Measurements from ENCODE around the gene UBE2U. TPM values are rescaled to one million over a fixed set of nuclear protein-coding genes. Genes with fewer than 3 reads are reported as not detected.

UBE2U gene
- total RNA-seq, 4 donors from 2014 or later, result not detected

DNA sequence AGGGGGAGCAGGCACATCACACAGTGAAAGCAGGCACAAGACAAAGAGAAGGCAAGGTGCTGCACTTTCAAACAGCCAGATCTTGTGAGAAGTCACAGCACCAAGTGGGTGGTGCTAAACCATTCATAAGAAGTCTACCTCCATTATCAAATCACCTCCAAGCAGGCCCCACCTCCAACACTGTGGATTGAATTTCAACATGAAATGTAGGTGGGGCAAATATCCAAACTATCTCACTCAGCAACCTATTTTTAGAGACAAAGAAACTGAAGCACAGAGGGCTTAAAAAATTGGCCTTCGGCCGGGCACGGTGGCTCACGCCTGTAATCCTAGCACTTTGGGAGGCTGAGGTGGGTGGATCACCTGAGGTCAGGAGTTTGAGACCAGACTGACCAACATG, 90.4 kb downstream of the UBE2U start:
- Histone ChIP-seq H3K36me3 (no peaks in the 10 kb centered on the region), H3K27ac (no peak overlapping the region), H3K9me3 (no peaks in the 10 kb centered on the region), H3K27me3 (no peaks in the 10 kb centered on the region), H3K4me3 (no peak overlapping the region), H3K4me1 (no peaks in the 10 kb centered on the region)
- no peak for DNase-seq
- TF ChIP-seq, protein P1, sequence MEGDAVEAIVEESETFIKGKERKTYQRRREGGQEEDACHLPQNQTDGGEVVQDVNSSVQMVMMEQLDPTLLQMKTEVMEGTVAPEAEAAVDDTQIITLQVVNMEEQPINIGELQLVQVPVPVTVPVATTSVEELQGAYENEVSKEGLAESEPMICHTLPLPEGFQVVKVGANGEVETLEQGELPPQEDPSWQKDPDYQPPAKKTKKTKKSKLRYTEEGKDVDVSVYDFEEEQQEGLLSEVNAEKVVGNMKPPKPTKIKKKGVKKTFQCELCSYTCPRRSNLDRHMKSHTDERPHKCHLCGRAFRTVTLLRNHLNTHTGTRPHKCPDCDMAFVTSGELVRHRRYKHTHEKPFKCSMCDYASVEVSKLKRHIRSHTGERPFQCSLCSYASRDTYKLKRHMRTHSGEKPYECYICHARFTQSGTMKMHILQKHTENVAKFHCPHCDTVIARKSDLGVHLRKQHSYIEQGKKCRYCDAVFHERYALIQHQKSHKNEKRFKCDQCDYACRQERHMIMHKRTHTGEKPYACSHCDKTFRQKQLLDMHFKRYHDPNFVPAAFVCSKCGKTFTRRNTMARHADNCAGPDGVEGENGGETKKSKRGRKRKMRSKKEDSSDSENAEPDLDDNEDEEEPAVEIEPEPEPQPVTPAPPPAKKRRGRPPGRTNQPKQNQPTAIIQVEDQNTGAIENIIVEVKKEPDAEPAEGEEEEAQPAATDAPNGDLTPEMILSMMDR (IDR thresholded peaks at IDR 0.05), result no peak
- TF ChIP-seq POLR2A (IDR thresholded peaks at IDR 0.05), result no peak

DNA sequence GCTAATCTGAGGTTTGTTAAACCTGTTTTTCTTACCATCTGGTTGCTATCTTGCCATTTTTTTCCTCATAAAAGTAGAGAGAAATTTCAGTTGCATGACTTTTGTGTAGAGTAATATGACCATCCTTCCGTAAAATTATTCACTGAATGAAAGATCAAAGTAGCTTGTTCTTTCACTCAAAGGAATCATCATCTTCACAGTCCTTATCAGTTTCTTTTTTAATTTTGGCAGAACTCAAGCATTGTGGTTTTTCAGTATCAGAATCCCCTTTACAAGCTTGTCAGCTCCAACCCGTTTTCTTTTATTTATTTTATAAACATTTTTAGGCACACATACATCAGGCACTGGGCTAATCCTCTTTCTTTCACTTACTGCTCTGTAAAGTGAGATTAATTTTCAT, 91.7 kb downstream of the UBE2U start:
- TF ChIP-seq POLR2A (IDR thresholded peaks at IDR 0.05), result no peak
- TF ChIP-seq, protein P1 (IDR thresholded peaks at IDR 0.05), result no peak
- no peaks in the 10 kb centered on the region for H3K9me3 ChIP-seq
- DNase-seq, result no peak
- no peaks in the 10 kb centered on the region for H3K36me3 ChIP-seq
- H3K27ac ChIP-seq, result no peak overlapping the region
- no peaks in the 10 kb centered on the region for H3K4me1 ChIP-seq
- no peaks in the 10 kb centered on the region for H3K27me3 ChIP-seq
- no peak overlapping the region for H3K4me3 ChIP-seq

DNA sequence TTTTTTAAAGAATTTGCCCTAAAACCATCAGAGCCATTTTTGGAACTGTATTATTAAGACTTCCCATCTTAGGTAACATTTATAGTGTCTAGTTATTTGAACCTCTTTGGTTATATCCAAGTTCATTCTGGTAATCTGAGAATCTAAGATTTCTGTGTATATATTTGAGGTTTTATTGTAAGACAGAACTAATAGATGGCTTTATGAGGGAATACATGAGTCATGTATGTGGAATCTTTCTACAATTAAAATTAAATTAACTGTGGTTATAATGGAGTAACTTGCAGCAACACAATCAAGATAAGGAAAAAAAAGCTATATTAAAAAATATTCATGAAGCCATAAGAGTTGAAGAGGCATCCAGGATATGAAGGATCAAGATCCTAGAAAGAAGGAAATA, 92.1 kb downstream of the UBE2U start:
- no peak overlapping the region for H3K27ac ChIP-seq
- H3K9me3 ChIP-seq, result no peaks in the 10 kb centered on the region
- TF ChIP-seq POLR2A (IDR thresholded peaks at IDR 0.05), result no peak
- TF ChIP-seq, protein P1 (IDR thresholded peaks at IDR 0.05), result no peak
- no peaks in the 10 kb centered on the region for H3K36me3 ChIP-seq
- H3K4me1 ChIP-seq, result no peaks in the 10 kb centered on the region
- no peak overlapping the region for H3K4me3 ChIP-seq
- H3K27me3 ChIP-seq, result no peaks in the 10 kb centered on the region
- DNase-seq, result no peak

DNA sequence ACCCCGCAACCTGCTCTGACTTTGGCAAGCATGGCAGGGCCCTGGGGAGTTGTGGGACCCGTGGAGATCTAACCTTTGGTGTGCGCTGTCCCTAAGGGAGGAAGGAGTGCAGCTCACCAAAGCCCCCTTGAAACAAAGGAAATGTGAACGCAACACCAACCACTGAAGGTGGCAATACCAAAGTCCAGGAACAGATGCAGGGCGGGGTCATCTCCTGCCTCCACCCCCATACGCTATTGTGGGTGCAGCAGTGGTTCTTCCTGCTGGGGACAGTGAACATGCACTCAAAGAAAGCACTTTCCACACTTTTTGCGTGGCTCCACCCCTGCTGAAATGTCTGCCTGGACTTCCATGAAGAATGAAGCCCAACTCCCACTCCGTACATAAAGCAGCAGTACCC, 93.0 kb downstream of the UBE2U start:
- H3K9me3 ChIP-seq, result no peaks in the 10 kb centered on the region
- TF ChIP-seq, protein P1 (IDR thresholded peaks at IDR 0.05), result no peak
- TF ChIP-seq POLR2A (IDR thresholded peaks at IDR 0.05), result no peak
- no peak overlapping the region for H3K27ac ChIP-seq
- H3K4me1 ChIP-seq, result no peaks in the 10 kb centered on the region
- no peaks in the 10 kb centered on the region for H3K36me3 ChIP-seq
- no peak overlapping the region for H3K4me3 ChIP-seq
- H3K27me3 ChIP-seq, result no peaks in the 10 kb centered on the region
- DNase-seq, result no peak

DNA sequence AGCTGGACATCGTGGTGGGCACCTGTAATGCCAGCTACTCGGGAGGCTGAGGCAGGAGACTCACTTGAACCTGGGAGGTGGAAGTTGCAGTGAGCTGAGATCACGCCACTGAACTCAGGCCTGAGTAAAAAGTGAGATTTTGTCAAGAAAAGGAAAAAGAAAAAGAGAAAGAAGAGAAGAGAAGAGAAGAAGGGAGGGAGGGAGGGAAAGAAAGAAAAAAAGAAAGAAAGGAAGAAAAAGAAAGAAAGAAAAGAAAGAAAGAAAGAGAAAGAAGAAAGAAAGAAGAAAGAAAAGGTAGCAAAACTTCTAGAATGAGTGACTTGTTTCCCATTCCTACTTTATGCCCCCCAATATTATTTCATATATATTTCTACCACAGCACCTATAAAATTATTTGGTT, 98.8 kb downstream of the UBE2U start:
- Histone ChIP-seq H3K9me3 (no peaks in the 10 kb centered on the region), H3K36me3 (no peaks in the 10 kb centered on the region), H3K4me3 (no peak overlapping the region), H3K27ac (no peak overlapping the region), H3K4me1 (no peaks in the 10 kb centered on the region), H3K27me3 (no peaks in the 10 kb centered on the region)
- TF ChIP-seq POLR2A (IDR thresholded peaks at IDR 0.05), result no peak
- TF ChIP-seq, protein P1 (IDR thresholded peaks at IDR 0.05), result no peak
- no peak for DNase-seq

DNA sequence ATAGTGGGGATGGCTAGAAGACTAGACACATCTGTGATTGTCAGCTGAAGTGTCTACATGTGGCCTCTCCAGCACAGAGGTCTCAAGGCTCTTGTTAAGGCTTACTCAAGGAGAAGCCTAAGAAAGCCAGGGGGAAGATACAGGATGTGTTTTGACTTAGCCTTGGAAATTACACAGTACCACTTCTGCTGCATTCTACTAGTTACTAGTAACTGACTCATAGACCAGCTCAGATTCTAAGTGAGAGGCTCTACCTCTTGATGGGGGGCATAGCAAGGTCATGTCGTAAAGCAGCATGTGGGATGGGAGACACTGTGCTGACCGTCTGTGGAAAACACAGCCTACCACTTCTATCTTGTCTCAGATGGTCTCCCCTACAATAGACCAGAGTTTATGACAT, 99.5 kb downstream of the UBE2U start:
- H3K9me3 ChIP-seq, result no peaks in the 10 kb centered on the region
- DNase-seq, result no peak
- H3K4me1 ChIP-seq, result no peaks in the 10 kb centered on the region
- no peak overlapping the region for H3K4me3 ChIP-seq
- no peaks in the 10 kb centered on the region for H3K36me3 ChIP-seq
- no peak overlapping the region for H3K27ac ChIP-seq
- no peaks in the 10 kb centered on the region for H3K27me3 ChIP-seq
- TF ChIP-seq, protein P1 (IDR thresholded peaks at IDR 0.05), result no peak
- no peak for TF ChIP-seq POLR2A (IDR thresholded peaks at IDR 0.05)

Data from Peyer's patch (tissue), 4 donors.